OCI-LY1 (cell line): ENCODE data around the gene ELFN1.

Source experiments
- H2AFZ ChIP-seq: fragments of 200-600 bp; sonication (generic), shearing (Covaris generic); 2 replicates; pipeline ENCODE4 v1.6.0; 2014; ENCODE audit warnings: antibody characterized with exemption, mild to moderate bottlenecking, low read length
- H3F3A ChIP-seq: fragments of 200-600 bp; sonication (generic), shearing (Covaris generic); 2 replicates; pipeline ENCODE4 v1.6.0; 2014; ENCODE audit warnings: mild to moderate bottlenecking, antibody characterized with exemption, low read length, moderate library complexity; ENCODE audit not compliant: insufficient read depth
- H3K27ac ChIP-seq: fragments of 200-600 bp; sonication (generic); 2 replicates; pipeline ENCODE4 v1.5.1; 2014; ENCODE audit warnings: low read length, mixed run types, mild to moderate bottlenecking, low read depth; ENCODE audit not compliant: poor library complexity, severe bottlenecking
- H3K27me3 ChIP-seq: fragments of 200-600 bp; sonication (generic); 2 replicates; pipeline ENCODE4 v1.6.0; 2014; ENCODE audit warnings: antibody characterized with exemption, mild to moderate bottlenecking, low read length, moderate library complexity; ENCODE audit not compliant: insufficient read depth
- H3K36me3 ChIP-seq: fragments of 200-600 bp; sonication (generic); 2 replicates; pipeline ENCODE4 v1.6.1; 2014; ENCODE audit warnings: mild to moderate bottlenecking, antibody characterized with exemption, low read length, moderate library complexity, mixed read lengths; ENCODE audit not compliant: insufficient read depth
- H3K4me1 ChIP-seq: fragments of 200-600 bp; sonication (generic); 2 replicates; pipeline ENCODE4 v1.5.1; 2014; ENCODE audit warnings: mild to moderate bottlenecking, low read length, moderate library complexity; ENCODE audit not compliant: insufficient read depth, severe bottlenecking
- H3K4me2 ChIP-seq: fragments of 200-600 bp; sonication (generic), shearing (Covaris generic); 2 replicates; pipeline ENCODE4 v1.6.1; 2014; ENCODE audit warnings: low read length
- H3K4me3 ChIP-seq: fragments of 200-600 bp; sonication (generic); 2 replicates; pipeline ENCODE4 v1.5.1; 2014; ENCODE audit warnings: low read length, low read depth, mild to moderate bottlenecking, mixed read lengths; ENCODE audit not compliant: poor library complexity, severe bottlenecking
- H3K79me2 ChIP-seq: fragments of 200-600 bp; shearing (Covaris generic); 2 replicates; pipeline ENCODE4 v1.6.1; 2016; ENCODE audit warnings: mixed run types, low read length, mixed read lengths; ENCODE audit not compliant: insufficient read depth
- H3K9ac ChIP-seq: fragments of 200-600 bp; sonication (generic), shearing (Covaris generic); 2 replicates; pipeline ENCODE4 v1.6.1; 2014; ENCODE audit warnings: mild to moderate bottlenecking, low read length, mixed read lengths
- H3K9me2 ChIP-seq: fragments of 200-600 bp; sonication (generic), shearing (Covaris generic); 2 replicates; pipeline ENCODE4 v1.6.1; 2014; ENCODE audit warnings: low read depth, mild to moderate bottlenecking, low read length, mixed read lengths
- H3K9me3 ChIP-seq: fragments of 200-600 bp; shearing (Covaris generic); 2 replicates; pipeline ENCODE4 v1.6.1; 2014; ENCODE audit warnings: low read length, mixed read lengths
- H4K20me1 ChIP-seq: fragments of 200-600 bp; sonication (generic), shearing (Covaris generic); 2 replicates; pipeline ENCODE4 v1.6.0; 2016; ENCODE audit warnings: mild to moderate bottlenecking, low read length; ENCODE audit not compliant: insufficient read depth
- EZH2 ChIP-seq: fragments of 200-600 bp; sonication (generic), shearing (Covaris generic); IDR thresholded peaks from 2 replicates; pipeline ENCODE4 v1.8.0; 2017; ENCODE audit warnings: borderline replicate concordance, mixed run types, mild to moderate bottlenecking, antibody characterized with exemption, low read length, moderate library complexity, mixed read lengths
- TF ChIP-seq, protein P1 (sequence below): fragments of 200-600 bp; sonication (generic), shearing (Covaris generic); IDR thresholded peaks from 2 replicates; pipeline ENCODE4 v1.5.1; 2017; ENCODE audit warnings: mild to moderate bottlenecking, antibody characterized with exemption, low read length, moderate library complexity, mixed read lengths

Gene ELFN1

DNA sequence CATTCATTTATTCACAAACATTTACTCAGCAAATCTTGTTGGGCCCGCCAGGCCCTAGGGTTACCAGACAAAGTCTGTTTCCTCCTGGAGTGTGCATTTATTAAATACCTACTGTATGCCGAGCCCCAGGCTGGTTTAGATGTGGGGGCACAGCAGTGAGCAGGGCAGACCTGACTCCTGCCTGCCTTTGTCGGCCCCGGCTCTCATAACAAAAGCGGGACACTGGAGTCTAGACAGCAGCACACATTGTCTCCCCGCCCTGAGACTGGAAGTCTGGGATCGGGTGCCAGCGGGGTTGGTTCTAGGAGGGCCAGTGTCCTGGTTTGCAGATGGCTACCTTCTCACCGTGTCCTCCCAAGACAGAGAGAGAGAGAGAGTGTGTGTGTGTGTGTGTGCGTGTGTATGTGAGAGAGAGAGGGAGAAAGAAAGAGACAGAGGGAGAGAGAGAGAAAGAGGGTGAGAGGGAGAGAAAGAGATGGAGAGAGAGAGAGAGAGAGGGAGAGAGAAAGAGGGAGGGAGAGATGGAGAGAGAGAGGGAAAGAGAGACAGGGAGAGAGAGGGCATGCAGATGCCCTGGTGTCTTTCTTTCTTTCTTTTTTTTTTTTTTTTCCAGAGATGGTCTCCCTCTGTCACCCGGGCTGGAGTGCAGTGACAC is 25.9 kb downstream of the ELFN1 start:
- H3K4me1 ChIP-seq: no peaks in the 10 kb centered on the region
- no peaks in the 10 kb centered on the region for H3K9me2 ChIP-seq
- H4K20me1 ChIP-seq: no peaks in the 10 kb centered on the region
- no peak overlapping the region for H3K9ac ChIP-seq
- no peak overlapping the region for H3K27ac ChIP-seq
- H3K9me3 ChIP-seq: no peaks in the 10 kb centered on the region
- H2AFZ ChIP-seq: no peak overlapping the region
- no peaks in the 10 kb centered on the region for H3K36me3 ChIP-seq
- H3K4me3 ChIP-seq: no peak overlapping the region
- no peaks in the 10 kb centered on the region for H3F3A ChIP-seq
- H3K79me2 ChIP-seq: no peaks in the 10 kb centered on the region
- H3K27me3 ChIP-seq: peaks cover 11% of the 10 kb centered on the region; the same call in 1 of the 2 replicates
- TF ChIP-seq EZH2: no peak
- H3K4me2 ChIP-seq: no peak overlapping the region

DNA sequence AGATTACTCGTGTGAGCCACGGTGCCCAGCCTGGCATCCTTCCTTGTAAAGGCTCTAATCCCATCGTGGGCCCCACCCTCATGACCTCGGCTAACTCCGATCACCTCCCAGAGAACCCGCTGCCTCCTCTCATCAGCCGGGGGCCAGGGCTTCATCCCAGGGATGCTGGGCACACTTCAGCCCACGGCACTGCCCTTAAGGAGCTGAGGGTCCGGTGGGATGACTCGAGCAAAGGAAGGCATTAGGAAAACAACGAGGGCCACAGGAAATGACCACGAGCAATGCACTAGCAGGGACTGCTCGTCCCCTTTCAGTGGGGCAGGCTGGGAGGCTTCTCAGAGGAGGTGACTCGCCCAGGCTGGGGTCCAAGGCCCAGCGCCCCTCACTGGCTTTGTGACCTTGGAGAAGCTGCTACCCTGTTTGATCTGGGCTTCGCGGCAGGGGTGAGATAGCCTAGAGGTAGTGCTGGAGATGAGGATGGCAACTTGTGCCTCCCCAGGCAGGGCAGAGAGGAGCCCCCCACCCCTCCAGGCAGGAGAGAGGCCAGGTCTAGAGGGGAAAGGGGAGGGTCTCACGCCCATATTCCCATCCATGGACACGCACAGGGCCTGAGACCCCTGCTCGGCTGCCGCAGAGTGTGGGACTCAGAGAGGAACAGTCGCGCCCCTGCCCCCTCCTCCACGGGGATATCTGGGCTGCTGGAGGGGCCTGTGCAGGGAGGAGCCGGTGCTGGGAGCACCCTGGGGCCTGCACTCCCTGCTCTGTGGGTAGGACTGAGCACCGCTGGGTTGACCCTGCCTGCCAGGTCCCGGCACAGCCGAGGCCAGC is 26.8 kb downstream of the ELFN1 start:
- no peaks in the 10 kb centered on the region for H3K9me2 ChIP-seq
- H3K36me3 ChIP-seq: no peaks in the 10 kb centered on the region
- no peak overlapping the region for H2AFZ ChIP-seq
- no peaks in the 10 kb centered on the region for H3F3A ChIP-seq
- no peak overlapping the region for H3K9ac ChIP-seq
- H3K9me3 ChIP-seq: no peaks in the 10 kb centered on the region
- no peaks in the 10 kb centered on the region for H4K20me1 ChIP-seq
- H3K27me3 ChIP-seq: peaks cover 11% of the 10 kb centered on the region
- no peak overlapping the region for H3K4me2 ChIP-seq
- TF ChIP-seq, protein P1, sequence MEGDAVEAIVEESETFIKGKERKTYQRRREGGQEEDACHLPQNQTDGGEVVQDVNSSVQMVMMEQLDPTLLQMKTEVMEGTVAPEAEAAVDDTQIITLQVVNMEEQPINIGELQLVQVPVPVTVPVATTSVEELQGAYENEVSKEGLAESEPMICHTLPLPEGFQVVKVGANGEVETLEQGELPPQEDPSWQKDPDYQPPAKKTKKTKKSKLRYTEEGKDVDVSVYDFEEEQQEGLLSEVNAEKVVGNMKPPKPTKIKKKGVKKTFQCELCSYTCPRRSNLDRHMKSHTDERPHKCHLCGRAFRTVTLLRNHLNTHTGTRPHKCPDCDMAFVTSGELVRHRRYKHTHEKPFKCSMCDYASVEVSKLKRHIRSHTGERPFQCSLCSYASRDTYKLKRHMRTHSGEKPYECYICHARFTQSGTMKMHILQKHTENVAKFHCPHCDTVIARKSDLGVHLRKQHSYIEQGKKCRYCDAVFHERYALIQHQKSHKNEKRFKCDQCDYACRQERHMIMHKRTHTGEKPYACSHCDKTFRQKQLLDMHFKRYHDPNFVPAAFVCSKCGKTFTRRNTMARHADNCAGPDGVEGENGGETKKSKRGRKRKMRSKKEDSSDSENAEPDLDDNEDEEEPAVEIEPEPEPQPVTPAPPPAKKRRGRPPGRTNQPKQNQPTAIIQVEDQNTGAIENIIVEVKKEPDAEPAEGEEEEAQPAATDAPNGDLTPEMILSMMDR: no peak
- no peak for TF ChIP-seq EZH2
- H3K27ac ChIP-seq: no peak overlapping the region
- no peaks in the 10 kb centered on the region for H3K4me1 ChIP-seq
- no peaks in the 10 kb centered on the region for H3K79me2 ChIP-seq
- H3K4me3 ChIP-seq: no peak overlapping the region

DNA sequence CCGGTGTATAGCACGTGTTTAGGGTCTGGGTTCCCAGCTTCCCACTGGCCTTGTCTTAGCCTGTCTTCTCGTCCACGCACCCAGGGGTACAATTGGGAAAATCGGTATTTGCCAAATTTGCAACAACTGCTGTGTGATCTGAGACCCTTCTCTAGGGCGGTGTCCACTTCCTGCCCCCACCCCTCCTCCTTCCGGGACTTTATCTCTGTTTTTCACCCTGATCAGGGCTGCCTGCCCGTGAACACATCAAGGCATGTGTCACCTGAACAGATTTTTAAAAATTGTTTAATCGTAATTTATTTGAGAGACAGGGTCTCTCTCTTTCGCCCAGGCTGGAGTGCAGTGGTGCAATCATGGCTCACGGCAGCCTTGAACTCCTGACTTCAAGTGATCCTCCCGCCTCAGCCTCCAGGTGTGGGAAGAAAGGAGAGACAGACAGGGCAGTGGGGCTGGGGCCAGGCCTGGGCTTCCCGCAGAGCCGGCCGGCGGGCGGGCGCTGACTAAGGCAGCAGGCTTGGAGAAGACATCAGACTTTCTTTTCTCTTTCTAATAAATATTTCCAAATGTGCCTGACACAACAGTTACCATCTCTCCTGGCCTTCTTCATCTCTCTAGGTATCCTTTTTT is 27.5 kb downstream of the ELFN1 start:
- Histone ChIP-seq H4K20me1 (no peaks in the 10 kb centered on the region), H3K27me3 (peaks cover 16% of the 10 kb centered on the region), H3K4me1 (no peaks in the 10 kb centered on the region), H3K36me3 (no peaks in the 10 kb centered on the region), H2AFZ (no peak overlapping the region), H3K9me2 (no peaks in the 10 kb centered on the region), H3K9ac (no peak overlapping the region), H3F3A (no peaks in the 10 kb centered on the region), H3K4me2 (no peak overlapping the region), H3K27ac (no peak overlapping the region), H3K4me3 (no peak overlapping the region), H3K9me3 (no peaks in the 10 kb centered on the region), H3K79me2 (no peaks in the 10 kb centered on the region)
- TF ChIP-seq EZH2: no peak
- TF ChIP-seq, protein P1: no peak
